Lower leg skin (tissue), 3 donors: ENCODE results near the gene ACR.

Experiments
- CTCF ChIP-seq, 3 donors: fragments of 450-650 bp; IDR thresholded peaks; one replicate each; pipeline ENCODE4 v1.5.1; 2016; ENCODE audit warnings: antibody characterized with exemption in 3 of 3, mild to moderate bottlenecking in 3 of 3, moderate library complexity in 2 of 3
- POLR2A ChIP-seq, 2 donors: fragments of 450-650 bp; IDR thresholded peaks; one replicate each; pipeline ENCODE4 v1.6.1; 2016 to 2017; ENCODE audit warnings: antibody characterized with exemption in 2 of 2, mild to moderate bottlenecking in 1 of 2, moderate library complexity in 1 of 2

- TF ChIP-seq CTCF (IDR thresholded peaks at IDR 0.05): no peak
- no peak for TF ChIP-seq POLR2A (IDR thresholded peaks at IDR 0.05)
These were observed 21.5 kb upstream of the ACR start for GRCh38 chr22:50716290-50717024.
